Sigmoid colon (tissue), 3 donors: ENCODE results near the gene ARAF.

Experiments used
- POLR2A ChIP-seq, 2 donors: fragments of 450-650 bp; IDR thresholded peaks; one replicate each; pipeline ENCODE4 v1.6.1; 2016; ENCODE audit warnings: antibody characterized with exemption in 2 of 2, mild to moderate bottlenecking in 2 of 2, moderate library complexity in 2 of 2
- TF ChIP-seq, protein P1 (sequence below), 4 experiments: fragments of 450-650 bp in 3 of 4; fragments of 200-600 bp in 1 of 4; IDR thresholded peaks; one replicate each; pipeline ENCODE4 v1.5.1; 2016 to 2019; ENCODE audit warnings: antibody characterized with exemption in 4 of 4, mild to moderate bottlenecking in 3 of 4, moderate library complexity in 2 of 4

DNA sequence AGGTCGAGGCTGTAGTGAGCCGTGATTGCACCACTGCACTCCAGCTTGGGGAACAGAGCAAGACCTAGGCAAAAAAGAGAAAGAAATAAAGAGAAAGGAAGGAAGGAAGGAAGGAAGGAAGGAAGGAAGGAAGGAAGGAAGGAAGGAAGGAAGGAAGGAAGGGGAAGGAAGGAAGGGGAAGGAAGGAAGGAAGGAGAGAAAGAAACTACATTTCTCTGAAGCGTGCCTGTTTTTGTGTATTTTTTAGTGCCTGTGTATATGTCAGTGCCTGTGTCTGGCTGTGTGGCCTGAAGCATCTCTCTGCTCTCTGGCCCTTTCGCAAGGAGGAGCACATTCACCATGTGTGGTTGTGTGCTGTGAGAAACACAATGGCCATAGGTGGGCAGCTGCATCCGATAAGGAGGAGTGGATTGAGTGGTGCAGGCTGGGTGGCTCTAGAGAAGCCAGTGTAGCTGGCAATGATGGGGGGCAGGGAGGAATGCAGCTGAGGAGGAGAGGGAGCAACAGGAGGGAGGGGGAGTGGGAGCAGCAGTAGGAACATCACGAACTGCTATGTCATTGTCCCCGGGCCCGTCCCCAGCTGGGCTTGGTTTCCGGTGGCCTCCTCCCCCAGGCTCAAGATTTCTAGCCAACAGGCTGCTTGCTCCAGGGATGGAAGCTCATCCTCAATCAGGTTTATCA lies 47.3 kb downstream of the ARAF start:
- TF ChIP-seq, protein P1, sequence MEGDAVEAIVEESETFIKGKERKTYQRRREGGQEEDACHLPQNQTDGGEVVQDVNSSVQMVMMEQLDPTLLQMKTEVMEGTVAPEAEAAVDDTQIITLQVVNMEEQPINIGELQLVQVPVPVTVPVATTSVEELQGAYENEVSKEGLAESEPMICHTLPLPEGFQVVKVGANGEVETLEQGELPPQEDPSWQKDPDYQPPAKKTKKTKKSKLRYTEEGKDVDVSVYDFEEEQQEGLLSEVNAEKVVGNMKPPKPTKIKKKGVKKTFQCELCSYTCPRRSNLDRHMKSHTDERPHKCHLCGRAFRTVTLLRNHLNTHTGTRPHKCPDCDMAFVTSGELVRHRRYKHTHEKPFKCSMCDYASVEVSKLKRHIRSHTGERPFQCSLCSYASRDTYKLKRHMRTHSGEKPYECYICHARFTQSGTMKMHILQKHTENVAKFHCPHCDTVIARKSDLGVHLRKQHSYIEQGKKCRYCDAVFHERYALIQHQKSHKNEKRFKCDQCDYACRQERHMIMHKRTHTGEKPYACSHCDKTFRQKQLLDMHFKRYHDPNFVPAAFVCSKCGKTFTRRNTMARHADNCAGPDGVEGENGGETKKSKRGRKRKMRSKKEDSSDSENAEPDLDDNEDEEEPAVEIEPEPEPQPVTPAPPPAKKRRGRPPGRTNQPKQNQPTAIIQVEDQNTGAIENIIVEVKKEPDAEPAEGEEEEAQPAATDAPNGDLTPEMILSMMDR (IDR thresholded peaks at IDR 0.05) = no peak
- TF ChIP-seq POLR2A (IDR thresholded peaks at IDR 0.05) = no peak
